Measurements from ENCODE around the gene GGTA1.

DNA sequence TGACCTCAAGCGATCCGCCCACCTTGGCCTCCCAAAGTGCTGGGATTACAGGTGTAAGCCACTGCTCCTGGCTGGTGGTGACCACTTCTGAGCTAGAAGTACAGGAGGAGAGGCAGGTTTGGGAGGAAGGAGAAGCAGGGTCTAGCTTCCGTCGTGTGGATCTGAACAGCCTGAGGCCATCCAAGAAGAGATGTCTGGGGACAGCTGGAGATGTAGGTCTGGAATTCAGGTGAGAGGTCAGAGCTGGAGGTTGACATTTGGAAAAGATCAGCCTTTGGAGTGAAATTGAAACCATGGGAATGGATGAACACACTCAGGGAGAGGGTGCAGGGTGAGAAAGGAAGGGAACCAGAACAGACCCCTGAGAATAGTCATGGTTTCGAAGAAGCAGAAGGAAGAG lies 33.2 kb upstream of the GGTA1 start:
- TF ChIP-seq, protein P1, sequence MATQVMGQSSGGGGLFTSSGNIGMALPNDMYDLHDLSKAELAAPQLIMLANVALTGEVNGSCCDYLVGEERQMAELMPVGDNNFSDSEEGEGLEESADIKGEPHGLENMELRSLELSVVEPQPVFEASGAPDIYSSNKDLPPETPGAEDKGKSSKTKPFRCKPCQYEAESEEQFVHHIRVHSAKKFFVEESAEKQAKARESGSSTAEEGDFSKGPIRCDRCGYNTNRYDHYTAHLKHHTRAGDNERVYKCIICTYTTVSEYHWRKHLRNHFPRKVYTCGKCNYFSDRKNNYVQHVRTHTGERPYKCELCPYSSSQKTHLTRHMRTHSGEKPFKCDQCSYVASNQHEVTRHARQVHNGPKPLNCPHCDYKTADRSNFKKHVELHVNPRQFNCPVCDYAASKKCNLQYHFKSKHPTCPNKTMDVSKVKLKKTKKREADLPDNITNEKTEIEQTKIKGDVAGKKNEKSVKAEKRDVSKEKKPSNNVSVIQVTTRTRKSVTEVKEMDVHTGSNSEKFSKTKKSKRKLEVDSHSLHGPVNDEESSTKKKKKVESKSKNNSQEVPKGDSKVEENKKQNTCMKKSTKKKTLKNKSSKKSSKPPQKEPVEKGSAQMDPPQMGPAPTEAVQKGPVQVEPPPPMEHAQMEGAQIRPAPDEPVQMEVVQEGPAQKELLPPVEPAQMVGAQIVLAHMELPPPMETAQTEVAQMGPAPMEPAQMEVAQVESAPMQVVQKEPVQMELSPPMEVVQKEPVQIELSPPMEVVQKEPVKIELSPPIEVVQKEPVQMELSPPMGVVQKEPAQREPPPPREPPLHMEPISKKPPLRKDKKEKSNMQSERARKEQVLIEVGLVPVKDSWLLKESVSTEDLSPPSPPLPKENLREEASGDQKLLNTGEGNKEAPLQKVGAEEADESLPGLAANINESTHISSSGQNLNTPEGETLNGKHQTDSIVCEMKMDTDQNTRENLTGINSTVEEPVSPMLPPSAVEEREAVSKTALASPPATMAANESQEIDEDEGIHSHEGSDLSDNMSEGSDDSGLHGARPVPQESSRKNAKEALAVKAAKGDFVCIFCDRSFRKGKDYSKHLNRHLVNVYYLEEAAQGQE (IDR thresholded peaks at IDR 0.05): no peak
- TF ChIP-seq, protein P2, sequence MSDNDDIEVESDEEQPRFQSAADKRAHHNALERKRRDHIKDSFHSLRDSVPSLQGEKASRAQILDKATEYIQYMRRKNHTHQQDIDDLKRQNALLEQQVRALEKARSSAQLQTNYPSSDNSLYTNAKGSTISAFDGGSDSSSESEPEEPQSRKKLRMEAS (IDR thresholded peaks at IDR 0.05): no peak
- TF ChIP-seq, protein P3, sequence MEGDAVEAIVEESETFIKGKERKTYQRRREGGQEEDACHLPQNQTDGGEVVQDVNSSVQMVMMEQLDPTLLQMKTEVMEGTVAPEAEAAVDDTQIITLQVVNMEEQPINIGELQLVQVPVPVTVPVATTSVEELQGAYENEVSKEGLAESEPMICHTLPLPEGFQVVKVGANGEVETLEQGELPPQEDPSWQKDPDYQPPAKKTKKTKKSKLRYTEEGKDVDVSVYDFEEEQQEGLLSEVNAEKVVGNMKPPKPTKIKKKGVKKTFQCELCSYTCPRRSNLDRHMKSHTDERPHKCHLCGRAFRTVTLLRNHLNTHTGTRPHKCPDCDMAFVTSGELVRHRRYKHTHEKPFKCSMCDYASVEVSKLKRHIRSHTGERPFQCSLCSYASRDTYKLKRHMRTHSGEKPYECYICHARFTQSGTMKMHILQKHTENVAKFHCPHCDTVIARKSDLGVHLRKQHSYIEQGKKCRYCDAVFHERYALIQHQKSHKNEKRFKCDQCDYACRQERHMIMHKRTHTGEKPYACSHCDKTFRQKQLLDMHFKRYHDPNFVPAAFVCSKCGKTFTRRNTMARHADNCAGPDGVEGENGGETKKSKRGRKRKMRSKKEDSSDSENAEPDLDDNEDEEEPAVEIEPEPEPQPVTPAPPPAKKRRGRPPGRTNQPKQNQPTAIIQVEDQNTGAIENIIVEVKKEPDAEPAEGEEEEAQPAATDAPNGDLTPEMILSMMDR (IDR thresholded peaks at IDR 0.05; ENCODE audit: low read depth, low read length, missing input control): no peak
- no peak for TF ChIP-seq SP1 (IDR thresholded peaks at IDR 0.05)
- TF ChIP-seq EGR1 (IDR thresholded peaks at IDR 0.05; ENCODE audit: low read depth in 2 of 2): no peak
- TF ChIP-seq RAD21 (IDR thresholded peaks at IDR 0.05): no peak
- no peak for TF ChIP-seq YY1 (IDR thresholded peaks at IDR 0.05)
- no peak for TF ChIP-seq GABPA (IDR thresholded peaks at IDR 0.05 in 1 of 2, conservative IDR thresholded peaks at IDR 0.05 in 1 of 2)
- TF ChIP-seq, protein P4, sequence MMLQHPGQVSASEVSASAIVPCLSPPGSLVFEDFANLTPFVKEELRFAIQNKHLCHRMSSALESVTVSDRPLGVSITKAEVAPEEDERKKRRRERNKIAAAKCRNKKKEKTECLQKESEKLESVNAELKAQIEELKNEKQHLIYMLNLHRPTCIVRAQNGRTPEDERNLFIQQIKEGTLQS (IDR thresholded peaks at IDR 0.05): no peak
- TF ChIP-seq, protein P5, sequence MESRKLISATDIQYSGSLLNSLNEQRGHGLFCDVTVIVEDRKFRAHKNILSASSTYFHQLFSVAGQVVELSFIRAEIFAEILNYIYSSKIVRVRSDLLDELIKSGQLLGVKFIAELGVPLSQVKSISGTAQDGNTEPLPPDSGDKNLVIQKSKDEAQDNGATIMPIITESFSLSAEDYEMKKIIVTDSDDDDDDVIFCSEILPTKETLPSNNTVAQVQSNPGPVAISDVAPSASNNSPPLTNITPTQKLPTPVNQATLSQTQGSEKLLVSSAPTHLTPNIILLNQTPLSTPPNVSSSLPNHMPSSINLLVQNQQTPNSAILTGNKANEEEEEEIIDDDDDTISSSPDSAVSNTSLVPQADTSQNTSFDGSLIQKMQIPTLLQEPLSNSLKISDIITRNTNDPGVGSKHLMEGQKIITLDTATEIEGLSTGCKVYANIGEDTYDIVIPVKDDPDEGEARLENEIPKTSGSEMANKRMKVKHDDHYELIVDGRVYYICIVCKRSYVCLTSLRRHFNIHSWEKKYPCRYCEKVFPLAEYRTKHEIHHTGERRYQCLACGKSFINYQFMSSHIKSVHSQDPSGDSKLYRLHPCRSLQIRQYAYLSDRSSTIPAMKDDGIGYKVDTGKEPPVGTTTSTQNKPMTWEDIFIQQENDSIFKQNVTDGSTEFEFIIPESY (IDR thresholded peaks at IDR 0.05): no peak
- TF ChIP-seq RXRA (IDR thresholded peaks at IDR 0.05): no peak
- TF ChIP-seq HNF4A (conservative IDR thresholded peaks at IDR 0.05): no peak
- TF ChIP-seq TAF1 (conservative IDR thresholded peaks at IDR 0.05): no peak
- TF ChIP-seq FOXA1 (IDR thresholded peaks at IDR 0.05): no peak
